GM19193 (cell line): ENCODE data around the gene LHX4.

ENCODE experiments used
- POLR2A ChIP-seq: IDR thresholded peaks from 4 replicates; pipeline ENCODE4 v1.6.1; 2011; ENCODE audit not compliant: insufficient read depth, insufficient read length; ENCODE audit errors: extremely low read depth

The LHX4 gene

GRCh38 chr1:180273066-180273465 lies 43.0 kb downstream of the LHX4 start:
- no peak for TF ChIP-seq POLR2A

DNA sequence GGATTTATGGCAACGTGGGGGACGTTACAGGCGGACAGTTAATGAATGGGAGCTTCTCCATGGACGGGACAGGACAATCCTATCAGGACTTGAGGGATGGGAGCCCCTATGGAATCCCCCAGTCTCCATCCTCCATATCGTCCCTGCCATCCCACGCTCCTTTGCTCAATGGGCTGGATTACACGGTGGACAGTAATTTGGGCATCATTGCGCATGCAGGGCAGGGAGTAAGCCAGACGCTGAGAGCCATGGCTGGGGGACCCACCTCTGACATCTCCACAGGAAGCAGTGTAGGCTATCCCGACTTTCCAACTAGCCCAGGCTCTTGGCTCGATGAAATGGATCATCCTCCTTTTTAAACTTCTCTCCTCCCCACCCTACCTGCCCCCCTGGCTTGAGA lies 44.2 kb downstream of the LHX4 start:
- no peak for TF ChIP-seq POLR2A

DNA sequence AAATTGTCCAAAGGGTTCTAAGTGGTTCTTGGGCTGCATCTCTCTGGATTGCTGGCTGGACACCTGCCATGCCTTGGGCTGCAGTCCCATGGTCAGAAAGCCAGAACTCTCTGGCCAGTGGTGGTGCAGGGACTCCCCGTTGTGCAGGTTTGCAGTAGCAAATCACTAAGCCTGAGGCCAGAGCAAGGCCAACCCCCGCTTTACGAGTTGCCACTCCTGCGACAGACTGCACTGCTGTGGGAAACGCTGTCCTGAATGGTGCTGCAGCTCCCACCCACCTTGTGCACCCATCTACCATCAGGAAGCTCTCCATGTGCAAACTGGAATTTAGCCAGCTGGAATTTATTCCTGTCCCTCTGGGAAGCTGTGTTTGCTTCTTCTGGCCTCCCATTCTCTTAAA lies 45.7 kb downstream of the LHX4 start:
- no peak for TF ChIP-seq POLR2A

DNA sequence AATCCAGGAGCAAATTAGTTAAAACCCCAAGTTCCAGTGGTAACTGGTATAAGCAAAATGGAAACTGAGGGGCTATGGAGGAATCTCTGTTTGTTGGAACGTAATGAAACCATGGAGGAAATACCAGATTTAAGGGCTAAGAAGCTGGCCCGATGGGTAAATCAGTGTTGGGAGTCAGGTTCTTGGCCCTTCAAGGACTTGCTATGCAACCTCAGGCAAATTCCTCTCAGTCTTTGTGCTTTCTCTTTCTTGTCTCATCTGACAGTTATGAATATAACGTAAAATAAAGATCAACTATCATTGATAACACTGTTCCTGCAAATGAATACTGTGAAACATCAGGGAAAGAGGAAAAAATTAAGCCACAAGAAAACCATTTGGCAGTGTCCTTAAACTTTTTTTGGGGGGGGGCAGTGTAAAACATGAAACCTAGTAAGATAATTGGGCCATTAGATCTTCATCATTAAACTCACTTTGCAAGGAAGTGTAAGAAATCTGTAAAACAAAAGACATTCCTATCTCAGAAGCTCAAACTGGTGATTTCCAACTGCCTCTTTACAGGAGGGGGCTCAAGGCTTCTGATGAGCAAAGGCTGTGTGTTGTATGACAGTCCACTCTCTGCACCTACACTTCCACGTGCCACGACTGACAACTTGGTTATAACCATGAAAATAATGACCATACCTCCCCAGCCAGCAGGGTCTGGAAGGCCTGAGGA lies 47.6 kb downstream of the LHX4 start:
- no peak for TF ChIP-seq POLR2A

DNA sequence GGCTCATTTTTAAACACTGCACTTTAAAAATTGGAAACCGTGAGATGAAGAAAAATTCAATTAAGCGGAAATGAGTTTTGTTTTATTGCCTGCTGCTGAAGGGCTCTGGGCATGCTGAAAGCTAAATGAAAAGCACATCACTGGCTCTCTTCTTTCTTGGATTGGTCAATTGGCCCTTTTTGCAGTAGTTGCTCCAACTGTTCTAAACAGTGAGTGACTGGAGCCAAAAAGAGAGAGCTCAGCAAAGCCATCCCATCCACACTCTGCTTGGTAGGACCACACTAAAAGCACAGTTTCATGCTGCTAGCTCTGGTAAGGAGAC lies 48.1 kb downstream of the LHX4 start:
- no peak for TF ChIP-seq POLR2A

- TF ChIP-seq POLR2A: no peak
Observed at GRCh38 chr1:180278596-180279395, 48.7 kb downstream of the LHX4 start.

- no peak for TF ChIP-seq POLR2A
Observed at GRCh38 chr1:180279651-180280050, 49.6 kb downstream of the LHX4 start.

- TF ChIP-seq POLR2A: no peak
Observed at GRCh38 chr1:180280617-180281016, 50.6 kb downstream of the LHX4 start.

GRCh38 chr1:180281490-180281889 lies 51.4 kb downstream of the LHX4 start:
- TF ChIP-seq POLR2A: no peak

DNA sequence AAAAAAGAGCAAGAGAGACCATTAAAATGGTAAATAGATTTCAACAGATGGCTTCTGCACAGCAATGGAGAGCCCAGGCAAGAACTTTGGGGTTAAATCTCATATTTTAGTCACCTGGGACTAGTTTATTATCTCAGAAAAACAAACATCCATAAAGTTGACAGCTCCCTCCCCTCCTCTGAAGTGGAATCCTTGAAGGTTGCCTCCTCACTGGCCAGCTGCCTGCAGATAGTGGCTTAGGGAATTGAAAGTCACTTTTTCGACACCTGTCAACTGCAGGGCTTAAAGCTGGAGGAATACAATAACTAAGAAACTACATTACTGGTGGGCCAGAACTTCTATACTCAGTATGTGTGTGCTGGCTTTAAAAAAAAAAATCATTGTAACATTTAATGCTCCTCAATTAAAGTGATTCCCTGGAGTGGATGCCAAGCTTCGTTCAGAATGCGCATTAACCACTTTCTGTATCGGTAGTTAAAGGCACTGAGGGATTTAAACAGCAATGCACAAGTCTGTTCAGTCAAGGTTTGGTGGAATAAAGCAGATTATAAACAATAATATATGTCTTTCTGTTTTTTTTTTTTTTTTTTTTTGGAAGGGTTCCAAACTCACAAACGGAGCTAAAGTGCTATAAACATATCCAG lies 52.5 kb downstream of the LHX4 start:
- TF ChIP-seq POLR2A: no peak

DNA sequence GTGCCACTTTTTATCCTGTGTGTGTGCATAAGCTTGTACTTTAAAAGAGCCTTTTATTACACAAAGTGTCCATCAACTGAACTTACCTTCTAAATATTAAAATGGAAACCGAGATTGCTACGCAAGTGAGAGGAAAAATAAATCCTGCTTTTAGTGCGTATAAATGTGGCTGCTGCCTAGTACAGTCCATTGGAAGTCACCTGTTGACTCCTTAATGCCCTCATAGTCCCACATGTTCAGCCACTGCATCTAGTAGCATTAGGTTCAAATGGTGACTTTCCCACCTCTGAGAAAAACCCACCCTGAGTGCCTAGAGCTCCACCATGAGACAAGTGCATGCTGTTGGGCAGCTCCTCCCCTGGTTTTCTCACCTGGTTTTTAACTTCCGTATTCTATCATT lies 53.0 kb downstream of the LHX4 start:
- no peak for TF ChIP-seq POLR2A

GRCh38 chr1:180286417-180286816 lies 56.4 kb downstream of the LHX4 start:
- no peak for TF ChIP-seq POLR2A

DNA sequence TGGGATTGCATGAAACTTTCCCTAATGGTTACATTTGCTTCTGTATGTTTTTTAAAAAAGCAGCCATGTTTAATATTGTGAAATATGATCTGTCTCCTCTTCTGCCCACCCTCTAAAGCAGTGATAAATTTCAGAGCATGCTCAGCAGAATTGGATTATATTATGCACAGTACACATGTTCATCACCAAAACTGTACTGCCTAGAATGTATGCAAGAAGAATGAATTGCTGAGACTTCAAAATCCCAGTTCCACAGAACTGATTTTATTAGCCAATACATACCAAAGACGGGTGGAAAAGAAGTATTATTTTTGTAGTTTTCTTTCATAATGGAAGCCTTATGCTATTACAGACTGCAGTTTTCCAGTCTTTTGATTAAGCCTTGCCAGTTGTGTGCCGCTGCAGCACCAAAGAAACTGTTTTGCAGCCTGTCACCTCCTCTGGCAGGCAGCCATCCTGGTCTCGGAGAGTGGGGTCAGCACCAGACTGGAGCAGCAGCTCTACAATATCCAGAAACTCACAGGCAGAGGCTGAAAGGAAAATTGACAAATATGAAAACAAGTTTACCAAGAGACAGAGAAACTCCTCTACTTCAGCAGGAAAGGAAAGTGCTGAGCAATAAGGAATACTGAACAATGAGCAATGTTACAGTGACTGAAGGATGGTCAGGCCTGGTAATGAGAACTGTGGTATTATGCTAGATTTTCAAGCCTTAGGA lies 58.1 kb downstream of the LHX4 start:
- no peak for TF ChIP-seq POLR2A

- no peak for TF ChIP-seq POLR2A
Observed at GRCh38 chr1:180288940-180289339, 58.9 kb downstream of the LHX4 start.

GRCh38 chr1:180290265-180291001 lies 60.4 kb downstream of the LHX4 start:
- no peak for TF ChIP-seq POLR2A

DNA sequence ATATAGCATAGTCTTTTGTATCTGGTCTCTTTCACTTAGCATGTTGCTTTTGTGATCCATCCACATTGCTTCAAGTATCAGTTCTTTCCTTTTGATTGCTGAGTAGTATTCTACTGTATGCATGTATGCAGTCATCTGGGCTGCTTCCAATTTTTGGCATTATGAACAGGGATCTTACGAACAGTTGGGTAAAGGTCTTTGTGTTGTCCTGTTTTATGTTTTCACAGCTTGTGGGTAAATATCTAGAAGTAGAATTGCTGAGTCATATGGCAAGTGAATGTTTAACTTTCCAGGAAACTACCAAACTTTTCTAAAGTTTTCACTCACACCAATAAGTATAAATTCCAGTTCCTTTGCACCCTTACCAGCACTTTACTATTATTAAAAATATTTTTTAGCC lies 60.9 kb downstream of the LHX4 start:
- TF ChIP-seq POLR2A: no peak

DNA sequence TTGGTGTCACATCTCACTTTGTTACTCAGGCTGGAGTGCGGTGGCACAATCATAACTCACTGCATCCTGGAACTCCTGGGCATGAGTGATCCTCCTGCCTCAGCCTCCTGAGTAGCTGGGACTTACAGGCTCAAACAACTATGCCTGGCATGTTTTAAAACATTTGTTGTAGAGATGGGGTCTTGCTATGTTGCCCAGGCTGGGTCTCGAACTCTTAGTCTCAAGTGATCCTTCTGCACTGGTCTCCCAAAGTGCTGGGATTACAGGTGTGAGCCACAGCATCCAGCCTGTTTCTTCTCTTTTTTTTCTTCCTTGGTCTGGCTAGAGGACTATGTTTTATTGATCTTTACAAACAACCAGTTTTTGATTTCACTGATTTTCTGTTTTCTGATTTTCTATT lies 64.6 kb downstream of the LHX4 start:
- TF ChIP-seq POLR2A: no peak
